CD4-positive, alpha-beta T cell treated with Interleukin-15 for 4 hours (primary cell): ENCODE measurements around the gene MCMBP.
"Not testable (repeated sequence)": the region's sequence is repeated elsewhere in the genome, so short reads cannot be mapped to it uniquely, and the experiment has no call there.

ENCODE experiments used
- DNase-seq: peaks from one replicate; pipeline ENCODE4 v3.0.0-alpha.2; 2020; ENCODE audit warnings: low spot score

The MCMBP gene

GRCh38 chr10:119872610-119872859 lies at the start of gene MCMBP:
Gene MCMBP, minus strand, starts transcription at chr10:119872843. Its CDS starts 259 bp downstream, at chr10:119872584.
- DNase-seq: no peak

- DNase-seq: no peak
Measured at GRCh38 chr10:119919826-119920225, 47.2 kb upstream of the MCMBP start.

GRCh38 chr10:119919271-119919670 lies 46.6 kb upstream of the MCMBP start:
- DNase-seq: no peak

GRCh38 chr10:119917777-119918176 lies 45.1 kb upstream of the MCMBP start:
- no peak for DNase-seq

- no peak for DNase-seq
Measured at GRCh38 chr10:119910689-119911088, 38.0 kb upstream of the MCMBP start.

- no peak for DNase-seq
Measured at GRCh38 chr10:119908166-119908565, 35.5 kb upstream of the MCMBP start.

- not testable (repeated sequence) for DNase-seq
Measured at GRCh38 chr10:119907695-119908094, 35.1 kb upstream of the MCMBP start.

- no peak for DNase-seq
Measured at GRCh38 chr10:119903946-119904666, 31.5 kb upstream of the MCMBP start.

- no peak for DNase-seq
Measured at GRCh38 chr10:119898577-119898976, 25.9 kb upstream of the MCMBP start.

- no peak for DNase-seq
Measured at GRCh38 chr10:119896937-119897770, 24.5 kb upstream of the MCMBP start.

- no peak for DNase-seq
Measured at GRCh38 chr10:119896061-119896655, 23.5 kb upstream of the MCMBP start.

- no peak for DNase-seq
Measured at GRCh38 chr10:119893845-119894427, 21.3 kb upstream of the MCMBP start.

- DNase-seq: no peak
Measured at GRCh38 chr10:119893074-119893473, 20.4 kb upstream of the MCMBP start.

GRCh38 chr10:119892188-119893065 lies 19.8 kb upstream of the MCMBP start, which contains the start of gene SEC23IP:
Gene SEC23IP, plus strand, starts transcription at chr10:119892730. Its CDS starts 53 bp downstream, at chr10:119892783.
- peak; percentile 91 for DNase-seq

- DNase-seq: not testable (repeated sequence)
Measured at GRCh38 chr10:119891849-119892187, 19.2 kb upstream of the MCMBP start.

- not testable (repeated sequence) for DNase-seq
Measured at GRCh38 chr10:119890307-119890706, 17.7 kb upstream of the MCMBP start.

- DNase-seq: not testable (repeated sequence)
Measured at GRCh38 chr10:119889201-119889600, 16.6 kb upstream of the MCMBP start.

- DNase-seq: not testable (repeated sequence)
Measured at GRCh38 chr10:119888715-119889114, 16.1 kb upstream of the MCMBP start.

GRCh38 chr10:119886070-119886469 lies 13.4 kb upstream of the MCMBP start:
- not testable (repeated sequence) for DNase-seq

- not testable (repeated sequence) for DNase-seq
Measured at GRCh38 chr10:119883901-119884611, 11.4 kb upstream of the MCMBP start.

GRCh38 chr10:119878524-119878923 lies 5.9 kb upstream of the MCMBP start:
- no peak for DNase-seq
